ENCODE results near the gene RIN3. TPM values are rescaled to one million over a fixed set of nuclear protein-coding genes. Genes with fewer than 3 reads are reported as not detected.
"Not testable (repeated sequence)": the region's sequence is repeated elsewhere in the genome, so short reads cannot be mapped to it uniquely, and the experiment has no call there.

Gene RIN3
- total RNA-seq, 1 donor: 7.3 TPM

GRCh38 chr14:92528486-92529100 is 15.0 kb downstream of the RIN3 start:
- no peak overlapping the region for H3K4me3 ChIP-seq (ENCODE audit: low read depth, low read length)
- no peak for DNase-seq (ENCODE audit: low read depth)
- TF ChIP-seq, protein P1, sequence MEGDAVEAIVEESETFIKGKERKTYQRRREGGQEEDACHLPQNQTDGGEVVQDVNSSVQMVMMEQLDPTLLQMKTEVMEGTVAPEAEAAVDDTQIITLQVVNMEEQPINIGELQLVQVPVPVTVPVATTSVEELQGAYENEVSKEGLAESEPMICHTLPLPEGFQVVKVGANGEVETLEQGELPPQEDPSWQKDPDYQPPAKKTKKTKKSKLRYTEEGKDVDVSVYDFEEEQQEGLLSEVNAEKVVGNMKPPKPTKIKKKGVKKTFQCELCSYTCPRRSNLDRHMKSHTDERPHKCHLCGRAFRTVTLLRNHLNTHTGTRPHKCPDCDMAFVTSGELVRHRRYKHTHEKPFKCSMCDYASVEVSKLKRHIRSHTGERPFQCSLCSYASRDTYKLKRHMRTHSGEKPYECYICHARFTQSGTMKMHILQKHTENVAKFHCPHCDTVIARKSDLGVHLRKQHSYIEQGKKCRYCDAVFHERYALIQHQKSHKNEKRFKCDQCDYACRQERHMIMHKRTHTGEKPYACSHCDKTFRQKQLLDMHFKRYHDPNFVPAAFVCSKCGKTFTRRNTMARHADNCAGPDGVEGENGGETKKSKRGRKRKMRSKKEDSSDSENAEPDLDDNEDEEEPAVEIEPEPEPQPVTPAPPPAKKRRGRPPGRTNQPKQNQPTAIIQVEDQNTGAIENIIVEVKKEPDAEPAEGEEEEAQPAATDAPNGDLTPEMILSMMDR (IDR thresholded peaks at IDR 0.05; ENCODE audit: insufficient read depth, low read depth, low read length): no peak

DNA sequence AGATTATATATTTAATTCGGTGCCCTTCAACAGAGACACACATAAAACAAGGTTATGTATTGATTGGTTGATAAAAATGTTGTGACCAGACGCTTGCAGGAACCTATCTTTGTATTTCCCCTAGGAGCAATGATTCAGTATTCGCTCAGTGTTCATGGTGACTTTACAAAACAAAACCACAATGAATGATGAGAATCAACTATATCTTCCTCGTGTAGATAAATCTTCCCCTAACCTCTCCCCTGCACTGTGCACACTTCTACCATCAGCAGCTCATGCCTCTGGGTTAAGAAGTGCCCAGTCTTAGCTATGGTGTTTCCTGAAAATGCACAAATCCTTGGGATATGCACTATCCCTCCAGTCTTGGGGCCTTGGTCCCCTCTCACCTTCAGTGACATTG is 16.3 kb downstream of the RIN3 start:
- TF ChIP-seq, protein P1 (IDR thresholded peaks at IDR 0.05; ENCODE audit: insufficient read depth, low read depth, low read length): no peak
- DNase-seq (ENCODE audit: low read depth): no peak

GRCh38 chr14:92531106-92531873 is 17.7 kb downstream of the RIN3 start:
- no peak for DNase-seq (ENCODE audit: low read depth)
- TF ChIP-seq, protein P1 (IDR thresholded peaks at IDR 0.05; ENCODE audit: insufficient read depth, low read depth, low read length): no peak
- H3K4me3 ChIP-seq (ENCODE audit: low read depth, low read length): no peak overlapping the region

More for the DNA sequence above, 16.3 kb downstream of the RIN3 start:
- no peak overlapping the region for H3K4me3 ChIP-seq (ENCODE audit: low read depth, low read length)

GRCh38 chr14:92532490-92533163 is 19.0 kb downstream of the RIN3 start:
- no peak overlapping the region for H3K4me3 ChIP-seq (ENCODE audit: low read depth, low read length)
- no peak for DNase-seq (ENCODE audit: low read depth)
- TF ChIP-seq, protein P1 (IDR thresholded peaks at IDR 0.05; ENCODE audit: insufficient read depth, low read depth, low read length): no peak

GRCh38 chr14:92534932-92535643 is 21.5 kb downstream of the RIN3 start:
- no peak for DNase-seq (ENCODE audit: low read depth)
- TF ChIP-seq, protein P1 (IDR thresholded peaks at IDR 0.05; ENCODE audit: insufficient read depth, low read depth, low read length): no peak

DNA sequence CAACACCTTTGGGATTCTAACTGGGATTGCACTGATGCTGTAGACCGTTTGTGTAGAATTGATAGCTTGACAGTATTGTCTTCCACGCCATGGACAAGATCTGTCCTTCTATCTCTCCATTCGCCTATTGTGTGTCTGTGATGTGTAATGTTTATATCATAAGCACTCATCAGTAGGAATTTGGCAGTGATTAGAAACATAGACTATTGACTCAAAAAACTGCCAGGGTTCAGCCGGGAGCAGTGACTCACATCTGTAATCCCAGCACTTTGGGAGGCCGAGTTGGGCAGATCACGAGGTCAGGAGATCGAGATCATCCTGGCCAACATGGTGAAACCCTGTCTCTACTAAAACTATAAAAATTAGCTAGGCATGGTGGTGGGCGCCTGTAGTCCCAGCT is 22.6 kb downstream of the RIN3 start:
- DNase-seq (ENCODE audit: low read depth): peak; percentile 74
- H3K4me3 ChIP-seq (ENCODE audit: low read depth, low read length): not testable (repeated sequence)

More at GRCh38 chr14:92534932-92535643, 21.5 kb downstream of the RIN3 start:
- no peak overlapping the region for H3K4me3 ChIP-seq (ENCODE audit: low read depth, low read length)

All from fibroblast of villous mesenchyme (primary cell).